CD14-positive monocyte (primary cell): ENCODE measurements around the gene CTNND2. TPM values are rescaled to one million over a fixed set of nuclear protein-coding genes. Genes with fewer than 3 reads are reported as not detected.

Source experiments
- DNase-seq, 3 donors: peaks; one replicate each; pipeline ENCODE4 v3.0.0-alpha.2; 2011 to 2022
- H2AFZ ChIP-seq: 2 replicates; pipeline ENCODE4 v1.6.0; 2012; ENCODE audit warnings: mild to moderate bottlenecking, low read depth, low read length, inconsistent platforms; ENCODE audit not compliant: insufficient read depth, poor library complexity, severe bottlenecking
- H3K27ac ChIP-seq, 2 donors: 1 replicate in 1 of 2; 2 replicates in 1 of 2; pipeline ENCODE4 v1.5.1; 2012 to 2013; ENCODE audit warnings: low read length in 2 of 2, control low read depth in 1 of 2, inconsistent platforms in 1 of 2, low read depth in 1 of 2, mild to moderate bottlenecking in 1 of 2
- H3K27me3 ChIP-seq, 2 donors: one replicate each; pipeline versions ENCODE4 v1.6.0 to v1.6.1; 2011 to 2013; ENCODE audit warnings: low read length in 2 of 2; ENCODE audit not compliant: control insufficient read depth in 2 of 2, insufficient read depth in 2 of 2
- H3K36me3 ChIP-seq, 2 donors: replicated peaks in 1 of 2; 1 replicate in 1 of 2; 2 replicates in 1 of 2; pipeline versions ENCODE4 v1.5.1 to v1.6.1; 2012 to 2013; ENCODE audit warnings: low read length in 2 of 2, control low read depth in 1 of 2, inconsistent platforms in 1 of 2, mild to moderate bottlenecking in 1 of 2; ENCODE audit not compliant: insufficient read depth in 2 of 2, control insufficient read depth in 1 of 2
- H3K4me1 ChIP-seq, 2 donors: 1 replicate in 1 of 2; 2 replicates in 1 of 2; pipeline versions ENCODE4 v1.5.1 to v1.6.1; 2012 to 2013; ENCODE audit warnings: low read length in 2 of 2, control low read depth in 1 of 2, inconsistent platforms in 1 of 2, mild to moderate bottlenecking in 1 of 2, moderate library complexity in 1 of 2; ENCODE audit not compliant: insufficient read depth in 2 of 2, control insufficient read depth in 1 of 2
- H3K4me2 ChIP-seq: replicated peaks from 2 replicates; pipeline ENCODE3; 2012; ENCODE audit warnings: low read length, moderate library complexity, mild to moderate bottlenecking; ENCODE audit not compliant: poor library complexity, severe bottlenecking; ENCODE audit errors: extremely low read depth
- H3K4me3 ChIP-seq, 3 experiments: fragments of 200-600 bp in 1 of 3; sonication (generic) in 1 of 3; replicated peaks in 1 of 3; 1 replicate in 2 of 3; 2 replicates in 1 of 3; pipeline ENCODE4 v1.5.1; 2011 to 2013; ENCODE audit warnings: low read length in 3 of 3, mild to moderate bottlenecking in 3 of 3, control low read depth in 2 of 3, low read depth in 2 of 3, inconsistent platforms in 1 of 3, moderate library complexity in 1 of 3
- H3K79me2 ChIP-seq: 2 replicates; pipeline ENCODE4 v1.6.0; 2012; ENCODE audit warnings: mild to moderate bottlenecking, control low read depth, inconsistent platforms, low read length, moderate library complexity; ENCODE audit not compliant: insufficient read depth
- H3K9ac ChIP-seq: 2 replicates; pipeline ENCODE4 v1.6.0; 2017; ENCODE audit warnings: low read length, mild to moderate bottlenecking; ENCODE audit not compliant: insufficient read depth, poor library complexity, severe bottlenecking
- H3K9me3 ChIP-seq, 2 donors: replicated peaks in 1 of 2; 1 replicate in 1 of 2; 2 replicates in 1 of 2; pipeline versions ENCODE4 v1.5.1 to v1.6.1; 2012 to 2013; ENCODE audit warnings: low read length in 2 of 2, control low read depth in 1 of 2; ENCODE audit not compliant: control insufficient read depth in 1 of 2, insufficient read depth in 1 of 2
- H4K20me1 ChIP-seq: 2 replicates; pipeline ENCODE4 v1.6.0; 2012; ENCODE audit warnings: mild to moderate bottlenecking, low read length, control low read depth, moderate library complexity; ENCODE audit not compliant: insufficient read depth
- H3K27ac Mint-ChIP-seq, 7 donors: one replicate each; pipeline ENCODE4 v1.8.0; 2020; ENCODE audit warnings: mild to moderate bottlenecking in 7 of 7, mixed read lengths in 7 of 7, moderate library complexity in 6 of 7, inconsistent platforms in 2 of 7
- H3K27me3 Mint-ChIP-seq, 3 donors: one replicate each; pipeline ENCODE4 v1.8.0; 2021 to 2022; ENCODE audit warnings: low read depth in 3 of 3, mild to moderate bottlenecking in 3 of 3, mixed read lengths in 3 of 3, moderate library complexity in 3 of 3, inconsistent platforms in 1 of 3
- H3K36me3 Mint-ChIP-seq, 2 donors: one replicate each; pipeline ENCODE4 v1.8.0; 2020; ENCODE audit warnings: mixed read lengths in 2 of 2, inconsistent platforms in 1 of 2, mild to moderate bottlenecking in 1 of 2
- H3K4me1 Mint-ChIP-seq: one replicate; pipeline ENCODE4 v1.8.0; 2020; ENCODE audit warnings: mild to moderate bottlenecking, mixed read lengths
- H3K4me3 Mint-ChIP-seq, 2 donors: one replicate each; pipeline ENCODE4 v1.8.0; 2020; ENCODE audit warnings: mild to moderate bottlenecking in 2 of 2, mixed read lengths in 2 of 2, moderate library complexity in 1 of 2
- H3K9me3 Mint-ChIP-seq, 7 donors: one replicate each; pipeline ENCODE4 v1.8.0; 2020 to 2022; ENCODE audit warnings: mixed read lengths in 7 of 7, mild to moderate bottlenecking in 6 of 7, moderate library complexity in 6 of 7, inconsistent platforms in 2 of 7
- CTCF ChIP-seq: fragments of 200-600 bp; IDR thresholded peaks from one replicate; pipeline ENCODE4 v1.8.0; 2022; ENCODE audit warnings: antibody characterized with exemption, mild to moderate bottlenecking
- WGBS: methylation state at CpG from one replicate; pipeline ENCODE4 v1.1.5; 2013; ENCODE audit warnings: missing lambda C conversion rate; ENCODE audit not compliant: insufficient coverage; 5-methylcytosine and 5-hydroxymethylcytosine counted together
- intact Hi-C, 2 donors: fragments of 100-400 bp; cut with micrococcal nuclease; formaldehyde crosslinking; loops; one replicate each; pipeline versions ENCODE4 v1.15.0 to v1.15.1; 2023
- polyA plus RNA-seq, 3 donors: library from polyadenylated mRNA; depleted of rRNA in 1 of 3; unstranded in 2 of 3; stranded (reverse) in 1 of 3; fragments of 300-500 nt in 2 of 3; fragments of >200 nt in 1 of 3; fragmentation: Illumina TruSeq in 2 of 3; gene quantifications; 1 replicate in 2 of 3; 2 replicates in 1 of 3; pipeline ENCODE4 v1.2.3, GENCODE V29; 2012 to 2021

Gene CTNND2
- polyA plus RNA-seq, 3 donors = not detected

GRCh38 chr5:11023945-11024344 lies 880.3 kb downstream of the CTNND2 start:
- H3K27ac ChIP-seq = no peak overlapping the region
- H3K79me2 ChIP-seq = no peaks in the 10 kb centered on the region
- no peaks in the 10 kb centered on the region for H3K36me3 Mint-ChIP-seq
- no peak for TF ChIP-seq CTCF
- H4K20me1 ChIP-seq = no peaks in the 10 kb centered on the region
- H3K36me3 ChIP-seq = no peaks in the 10 kb centered on the region
- H3K9me3 Mint-ChIP-seq = peaks cover 0 to 1% (median 0%) of the 10 kb centered on the region in 7 donors
- H3K9ac ChIP-seq = no peak overlapping the region
- H3K27me3 ChIP-seq = no peaks in the 10 kb centered on the region
- H3K4me3 ChIP-seq = no peak overlapping the region
- no peak overlapping the region for H3K27ac Mint-ChIP-seq
- no peak overlapping the region for H3K4me3 Mint-ChIP-seq
- peaks cover 0 to 4% (median 0%) of the 10 kb centered on the region in 3 donors for H3K27me3 Mint-ChIP-seq
- peaks cover 8% of the 10 kb centered on the region for H3K4me1 Mint-ChIP-seq
- H2AFZ ChIP-seq = no peak overlapping the region
- intact Hi-C loops = no loop called here
- 100% methylated on average over 1 of the region's 1 CpG for WGBS
- no peak for DNase-seq
- peaks cover 4 to 5% of the 10 kb centered on the region in 2 donors for H3K4me1 ChIP-seq
- no peaks in the 10 kb centered on the region for H3K9me3 ChIP-seq
- H3K4me2 ChIP-seq = no peak overlapping the region

- H3K27ac ChIP-seq = no peak overlapping the region
- no peak for DNase-seq
- no peak overlapping the region for H3K4me3 ChIP-seq
- Mint-ChIP-seq H3K9me3 (peaks cover 0 to 7% (median 0%) of the 10 kb centered on the region in 7 donors), H3K4me1 (no peaks in the 10 kb centered on the region), H3K27me3 (peaks cover 0 to 1% (median 0%) of the 10 kb centered on the region in 3 donors), H3K4me3 (no peak overlapping the region), H3K36me3 (no peaks in the 10 kb centered on the region), H3K27ac (no peak overlapping the region)
- no peak overlapping the region for H3K4me2 ChIP-seq
- no peaks in the 10 kb centered on the region for H3K36me3 ChIP-seq
- intact Hi-C loops = no loop called here
- H4K20me1 ChIP-seq = no peaks in the 10 kb centered on the region
- no peak overlapping the region for H2AFZ ChIP-seq
- no peak for TF ChIP-seq CTCF
- no peaks in the 10 kb centered on the region for H3K79me2 ChIP-seq
- no CpG with 5 or more reads among the region's 4 CpGs for WGBS
- H3K9ac ChIP-seq = no peak overlapping the region
- H3K27me3 ChIP-seq = no peaks in the 10 kb centered on the region
- H3K4me1 ChIP-seq = no peaks in the 10 kb centered on the region
- H3K9me3 ChIP-seq = no peaks in the 10 kb centered on the region
These were observed 890.5 kb downstream of the CTNND2 start for GRCh38 chr5:11013793-11014192.
